NT2/D1 (cell line): ENCODE data around the gene RND3.

ENCODE experiments used
- SUZ12 ChIP-seq: IDR thresholded peaks from 2 replicates; pipeline ENCODE4 v1.6.1; 2011; ENCODE audit not compliant: insufficient read length, insufficient read depth; ENCODE audit errors: extremely low read depth
- YY1 ChIP-seq: IDR thresholded peaks from 2 replicates; pipeline ENCODE4 v1.6.1; 2011; ENCODE audit not compliant: insufficient read length, insufficient read depth
- ZNF274 ChIP-seq: IDR thresholded peaks from 2 replicates; pipeline ENCODE4 v1.6.1; 2011; ENCODE audit warnings: mild to moderate bottlenecking, low read depth, low read length

GRCh38 chr2:150462770-150463169, 24.7 kb downstream of the RND3 start:
- TF ChIP-seq SUZ12 (no peak), ZNF274 (no peak), YY1 (no peak)
